Caco-2 (cell line): ENCODE results near the gene BMP7. TPM values are rescaled to one million over a fixed set of nuclear protein-coding genes. Genes with fewer than 3 reads are reported as not detected.
A peak's percentile ranks its signal among the peaks of the same experiment; 100 is the strongest.
"Not testable (repeated sequence)": the region's sequence is repeated elsewhere in the genome, so short reads cannot be mapped to it uniquely, and the experiment has no call there.

Experiments used
- BruUV-seq: library from RNA; stranded (reverse); fragments of 400-500 nt; replicated peaks from 2 replicates; lab custom pipeline; 2021; lab: Mats Ljungman, UMichigan
- CTCF ChIA-PET: fragments of 300-600 bp; sonication (Branson Sonifier 250); formaldehyde crosslinking; loops from one replicate; lab custom pipeline; 2022; ENCODE audit warnings: antibody characterized with exemption; lab: Charles Lee
- POLR2A ChIA-PET: fragments of 300-600 bp; sonication (Branson Sonifier 250); formaldehyde crosslinking; loops from one replicate; lab custom pipeline; 2022; ENCODE audit warnings: antibody characterized with exemption; lab: Charles Lee
- DNase-seq, 2 experiments: peaks; one replicate each; pipeline versions ENCODE4 v3.0.0 to v3.0.0-alpha.2; 2020 to 2022
- H3K27me3 ChIP-seq: replicated peaks from 2 replicates; pipeline ENCODE4 v1.6.0; 2011; ENCODE audit warnings: low read length; ENCODE audit not compliant: control insufficient read depth, insufficient read depth
- H3K36me3 ChIP-seq: 2 replicates; pipeline ENCODE4 v1.5.1; 2011; ENCODE audit warnings: low read length; ENCODE audit not compliant: control insufficient read depth, insufficient read depth
- H3K4me1 ChIP-seq: fragments of 250-450 bp; sonication (Bioruptor Pico); 2 replicates; pipeline ENCODE4 v1.5.1; 2020; ENCODE audit warnings: mild to moderate bottlenecking
- H3K4me3 ChIP-seq: 2 replicates; pipeline ENCODE4 v1.5.1; 2011; ENCODE audit warnings: low read depth, mild to moderate bottlenecking, control low read depth, low read length
- H3K9me3 ChIP-seq: fragments of 250-450 bp; sonication (Bioruptor Pico); 2 replicates; pipeline ENCODE4 v1.5.1; 2020; ENCODE audit warnings: mild to moderate bottlenecking, moderate library complexity
- H3K27ac Mint-ChIP-seq: one replicate; pipeline ENCODE4 v1.8.0; 2022; ENCODE audit warnings: mixed read lengths; ENCODE audit not compliant: unreplicated experiment
- H3K27me3 Mint-ChIP-seq: one replicate; pipeline ENCODE4 v1.8.0; 2022; ENCODE audit warnings: mixed read lengths; ENCODE audit not compliant: insufficient read depth, unreplicated experiment
- H3K36me3 Mint-ChIP-seq: one replicate; pipeline ENCODE4 v1.8.0; 2022; ENCODE audit warnings: mild to moderate bottlenecking, mixed read lengths; ENCODE audit not compliant: insufficient read depth, unreplicated experiment
- H3K4me1 Mint-ChIP-seq: one replicate; pipeline ENCODE4 v1.8.0; 2022; ENCODE audit warnings: low read depth, mixed read lengths; ENCODE audit not compliant: unreplicated experiment
- H3K4me3 Mint-ChIP-seq: one replicate; pipeline ENCODE4 v1.8.0; 2022; ENCODE audit warnings: mild to moderate bottlenecking, moderate library complexity, mixed read lengths; ENCODE audit not compliant: unreplicated experiment
- H3K9me3 Mint-ChIP-seq: one replicate; pipeline ENCODE4 v1.8.0; 2022; ENCODE audit warnings: mixed read lengths; ENCODE audit not compliant: unreplicated experiment
- CTCF ChIP-seq, 2 experiments: fragments of 200-600 bp in 1 of 2; IDR thresholded peaks; 1 replicate in 1 of 2; 2 replicates in 1 of 2; pipeline versions ENCODE4 v1.5.1 to v1.8.0; 2011 to 2022; ENCODE audit warnings: antibody characterized with exemption in 1 of 2, control low read depth in 1 of 2, inconsistent platforms in 1 of 2, low read depth in 1 of 2, low read length in 1 of 2, mild to moderate bottlenecking in 1 of 2, moderate library complexity in 1 of 2; ENCODE audit not compliant: insufficient read depth in 1 of 2, severe bottlenecking in 1 of 2, unreplicated experiment in 1 of 2
- intact Hi-C: fragments of 100-400 bp; cut with micrococcal nuclease; formaldehyde crosslinking; loops from one replicate; pipeline ENCODE4 v1.10.0; 2022; ENCODE audit not compliant: unreplicated experiment
- total RNA-seq: library from RNA; stranded (reverse); gene quantifications from 2 replicates; pipeline ENCODE4 v1.2.3, GENCODE V29; 2022

Gene BMP7
- total RNA-seq, 1 experiment from 2014 or later, result 317 TPM

GRCh38 chr20:57282670-57283361, 16.4 kb upstream of the BMP7 start:
- peaks cover 51% of the 10 kb centered on the region for H3K4me1 ChIP-seq
- peak overlapping the region; percentile 50 for H3K27ac Mint-ChIP-seq
- no peaks in the 10 kb centered on the region for H3K27me3 Mint-ChIP-seq
- no peaks in the 10 kb centered on the region for H3K27me3 ChIP-seq
- H3K4me3 ChIP-seq, result no peak overlapping the region
- ChIA-PET CTCF (interaction anchor here (0.9 to 2.1 kb wide), 4 partner anchors 19 to 53 kb away, joined by 3 to 10 read pairs (median 6); no protein-coding TSS in a partner anchor), POLR2A (interaction anchor here (0.5 to 1.7 kb wide), 2 partner anchors 18 to 49 kb away, joined by 3 to 4 read pairs; no protein-coding TSS in a partner anchor)
- no TSS peak for BruUV-seq
- peaks cover 46% of the 10 kb centered on the region for H3K4me1 Mint-ChIP-seq
- no peaks in the 10 kb centered on the region for H3K36me3 ChIP-seq
- no peak for DNase-seq
- intact Hi-C loops, result no loop called here
- no peaks in the 10 kb centered on the region for H3K9me3 ChIP-seq
- H3K4me3 Mint-ChIP-seq, result no peak overlapping the region
- H3K9me3 Mint-ChIP-seq, result no peaks in the 10 kb centered on the region
- peak in 1 of 2 experiments; percentile 8 for TF ChIP-seq CTCF (IDR thresholded peaks at IDR 0.05; ENCODE audit: insufficient read depth in 1 of 2, low read depth in 1 of 2, low read length in 1 of 2, severe bottlenecking in 1 of 2, unreplicated experiment in 1 of 2)
- peaks cover 4% of the 10 kb centered on the region for H3K36me3 Mint-ChIP-seq

GRCh38 chr20:57281900-57282299, 15.5 kb upstream of the BMP7 start:
- Histone ChIP-seq H3K36me3 (no peaks in the 10 kb centered on the region), H3K27me3 (no peaks in the 10 kb centered on the region), H3K9me3 (no peaks in the 10 kb centered on the region), H3K4me1 (peaks cover 52% of the 10 kb centered on the region), H3K4me3 (no peak overlapping the region)
- TF ChIP-seq CTCF (IDR thresholded peaks at IDR 0.05; ENCODE audit: insufficient read depth in 1 of 2, low read depth in 1 of 2, low read length in 1 of 2, severe bottlenecking in 1 of 2, unreplicated experiment in 1 of 2), result no peak
- intact Hi-C loops, result no loop called here
- no peak overlapping the region for H3K27ac Mint-ChIP-seq
- no TSS peak for BruUV-seq
- peaks cover 46% of the 10 kb centered on the region for H3K4me1 Mint-ChIP-seq
- H3K4me3 Mint-ChIP-seq, result no peak overlapping the region
- no peak for DNase-seq
- H3K9me3 Mint-ChIP-seq, result no peaks in the 10 kb centered on the region
- no peaks in the 10 kb centered on the region for H3K27me3 Mint-ChIP-seq
- POLR2A ChIA-PET, result no interaction called here
- H3K36me3 Mint-ChIP-seq, result peaks cover 4% of the 10 kb centered on the region
- CTCF ChIA-PET, result interaction anchor here (2.0 to 2.1 kb wide), 2 partner anchors 51 to 54 kb away, joined by 7 to 10 read pairs; no protein-coding TSS in a partner anchor

- no peaks in the 10 kb centered on the region for H3K27me3 ChIP-seq
- intact Hi-C loops, result no loop called here
- no peak for TF ChIP-seq CTCF (IDR thresholded peaks at IDR 0.05; ENCODE audit: insufficient read depth in 1 of 2, low read depth in 1 of 2, low read length in 1 of 2, severe bottlenecking in 1 of 2, unreplicated experiment in 1 of 2)
- Mint-ChIP-seq H3K36me3 (peaks cover 4% of the 10 kb centered on the region), H3K27ac (no peak overlapping the region), H3K4me1 (peaks cover 51% of the 10 kb centered on the region), H3K27me3 (no peaks in the 10 kb centered on the region), H3K9me3 (no peaks in the 10 kb centered on the region), H3K4me3 (no peak overlapping the region)
- no peaks in the 10 kb centered on the region for H3K9me3 ChIP-seq
- DNase-seq, result no peak
- ChIA-PET POLR2A (no interaction called here), CTCF (interaction anchor here (1.0 to 1.2 kb wide), 2 partner anchors 10 to 52 kb away, joined by 3 to 5 read pairs; no protein-coding TSS in a partner anchor)
- BruUV-seq, result no TSS peak
- no peak overlapping the region for H3K4me3 ChIP-seq
- H3K36me3 ChIP-seq, result no peaks in the 10 kb centered on the region
- H3K4me1 ChIP-seq, result peaks cover 45% of the 10 kb centered on the region
These were observed 13.8 kb upstream of the BMP7 start for GRCh38 chr20:57280221-57280620.

GRCh38 chr20:57279548-57279947, 13.1 kb upstream of the BMP7 start:
- H3K36me3 Mint-ChIP-seq, intact Hi-C loops, H3K36me3 ChIP-seq, DNase-seq, H3K27ac Mint-ChIP-seq, H3K4me3 Mint-ChIP-seq, H3K9me3 ChIP-seq, H3K27me3 ChIP-seq, BruUV-seq, H3K9me3 Mint-ChIP-seq, H3K4me3 ChIP-seq, H3K27me3 Mint-ChIP-seq, POLR2A ChIA-PET: not testable (repeated sequence)
- peaks cover 43% of the 10 kb centered on the region for H3K4me1 ChIP-seq
- CTCF ChIA-PET, result interaction anchor here (1.0 to 1.2 kb wide), 2 partner anchors 10 to 53 kb away, joined by 3 to 5 read pairs; no protein-coding TSS in a partner anchor
- peaks cover 55% of the 10 kb centered on the region for H3K4me1 Mint-ChIP-seq
